Ramos (cell line): ENCODE results near the gene HECTD4.
"Not testable (repeated sequence)": the region's sequence is repeated elsewhere in the genome, so short reads cannot be mapped to it uniquely, and the experiment has no call there.

Experiments
- in situ Hi-C: fragments of 300-500 bp; cut with MboI; formaldehyde crosslinking; loops from one replicate; pipeline ENCODE4 v1.14.3; 2022; ENCODE audit warnings: low sequenced_read_pairs; ENCODE audit not compliant: unreplicated experiment

The HECTD4 gene

GRCh38 chr12:112131686-112132085 is 250.5 kb downstream of the HECTD4 start:
- in situ Hi-C loops: no loop called here

GRCh38 chr12:112130441-112130998 is 251.7 kb downstream of the HECTD4 start:
- in situ Hi-C loops: no loop called here

- in situ Hi-C loops: no loop called here
Observed at GRCh38 chr12:112126911-112127310, 255.3 kb downstream of the HECTD4 start.

GRCh38 chr12:112126000-112126438 is 256.2 kb downstream of the HECTD4 start:
- in situ Hi-C loops: no loop called here

GRCh38 chr12:112125250-112125999 is 256.8 kb downstream of the HECTD4 start, which contains the start of gene TRAFD1:
Gene TRAFD1, plus strand, starts transcription at chr12:112125560. Its CDS starts 4,963 bp downstream, at chr12:112130523.
- in situ Hi-C loops: no loop called here

GRCh38 chr12:112124918-112125249 is 257.3 kb downstream of the HECTD4 start:
- in situ Hi-C loops: no loop called here

GRCh38 chr12:112122823-112123690 is 259.2 kb downstream of the HECTD4 start:
- in situ Hi-C loops: no loop called here

GRCh38 chr12:112121780-112122565 is 260.3 kb downstream of the HECTD4 start:
- in situ Hi-C loops: no loop called here

- in situ Hi-C loops: no loop called here
Observed at GRCh38 chr12:112117685-112118084, 264.5 kb downstream of the HECTD4 start.

- in situ Hi-C loops: no loop called here
Observed at GRCh38 chr12:112116232-112117060, 265.8 kb downstream of the HECTD4 start.

GRCh38 chr12:112115259-112116045 is 266.8 kb downstream of the HECTD4 start:
- in situ Hi-C loops: no loop called here

- in situ Hi-C loops: no loop called here
Observed at GRCh38 chr12:112112409-112113133, 269.7 kb downstream of the HECTD4 start.

GRCh38 chr12:112111931-112112330 is 270.3 kb downstream of the HECTD4 start:
- in situ Hi-C loops: no loop called here

GRCh38 chr12:112110787-112111662 is 271.2 kb downstream of the HECTD4 start:
- in situ Hi-C loops: not testable (repeated sequence)
